ENCODE data around the gene EIF1.

GRCh38 chr17:41687828-41688640 is 651 bp upstream of the EIF1 start:
- TF ChIP-seq CTCF (IDR thresholded peaks at IDR 0.05) (peak in 1 of 2 donors; percentile 15), POLR2A (IDR thresholded peaks at IDR 0.05) (no peak), POLR2AphosphoS5 (IDR thresholded peaks at IDR 0.05) (no peak)
